ENCODE data around the gene UST. TPM values are rescaled to one million over a fixed set of nuclear protein-coding genes. Genes with fewer than 3 reads are reported as not detected.
"Not testable (repeated sequence)": the region's sequence is repeated elsewhere in the genome, so short reads cannot be mapped to it uniquely, and the experiment has no call there.

Gene UST
- total RNA-seq, 2 donors from 2014 or later = 15.3 to 16.3 TPM

DNA sequence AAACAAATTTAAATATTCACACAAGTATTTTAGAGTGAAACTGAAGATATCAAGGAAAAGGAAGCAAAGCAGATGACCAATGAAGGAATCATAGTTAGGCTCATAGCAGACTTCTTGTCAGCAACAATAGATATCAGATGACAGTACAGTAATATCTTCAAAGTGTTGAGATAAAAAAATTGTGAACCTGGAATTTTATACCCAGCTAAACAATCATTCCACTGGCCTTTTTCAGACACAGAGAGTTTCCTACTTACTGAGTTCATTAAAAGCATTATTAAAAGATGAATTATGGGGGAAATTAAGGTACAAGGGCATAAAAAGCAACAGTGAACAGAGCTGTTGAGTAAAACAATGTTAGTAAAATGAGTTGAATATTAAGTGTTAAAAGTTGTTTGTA lies 254.6 kb downstream of the UST start:
- Mint-ChIP-seq H3K27me3 (ENCODE audit: insufficient read depth) (no peaks in the 10 kb centered on the region), H3K4me1 (no peaks in the 10 kb centered on the region), H3K27ac (no peak overlapping the region), H3K36me3 (ENCODE audit: low read depth) (peaks cover 35% of the 10 kb centered on the region), H3K9me3 (peaks cover 18% of the 10 kb centered on the region), H3K4me3 (no peak overlapping the region)
- no peak overlapping the region for H3K27ac ChIP-seq (ENCODE audit: low read depth, low read length)
- no peaks in the 10 kb centered on the region for H3K36me3 ChIP-seq (ENCODE audit: control insufficient read depth, insufficient read depth, low read length)
- no peaks in the 10 kb centered on the region for H3K27me3 ChIP-seq (ENCODE audit: control insufficient read depth, insufficient read depth, low read length, poor library complexity, severe bottlenecking)
- TF ChIP-seq, protein P1, sequence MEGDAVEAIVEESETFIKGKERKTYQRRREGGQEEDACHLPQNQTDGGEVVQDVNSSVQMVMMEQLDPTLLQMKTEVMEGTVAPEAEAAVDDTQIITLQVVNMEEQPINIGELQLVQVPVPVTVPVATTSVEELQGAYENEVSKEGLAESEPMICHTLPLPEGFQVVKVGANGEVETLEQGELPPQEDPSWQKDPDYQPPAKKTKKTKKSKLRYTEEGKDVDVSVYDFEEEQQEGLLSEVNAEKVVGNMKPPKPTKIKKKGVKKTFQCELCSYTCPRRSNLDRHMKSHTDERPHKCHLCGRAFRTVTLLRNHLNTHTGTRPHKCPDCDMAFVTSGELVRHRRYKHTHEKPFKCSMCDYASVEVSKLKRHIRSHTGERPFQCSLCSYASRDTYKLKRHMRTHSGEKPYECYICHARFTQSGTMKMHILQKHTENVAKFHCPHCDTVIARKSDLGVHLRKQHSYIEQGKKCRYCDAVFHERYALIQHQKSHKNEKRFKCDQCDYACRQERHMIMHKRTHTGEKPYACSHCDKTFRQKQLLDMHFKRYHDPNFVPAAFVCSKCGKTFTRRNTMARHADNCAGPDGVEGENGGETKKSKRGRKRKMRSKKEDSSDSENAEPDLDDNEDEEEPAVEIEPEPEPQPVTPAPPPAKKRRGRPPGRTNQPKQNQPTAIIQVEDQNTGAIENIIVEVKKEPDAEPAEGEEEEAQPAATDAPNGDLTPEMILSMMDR (conservative IDR thresholded peaks at IDR 0.05) = no peak
- no peak overlapping the region for H3K9ac ChIP-seq (ENCODE audit: extremely low read depth, low read length, poor library complexity, severe bottlenecking)
- no peak overlapping the region for H3K4me3 ChIP-seq (ENCODE audit: low read length)
- no peaks in the 10 kb centered on the region for H3K4me1 ChIP-seq (ENCODE audit: control insufficient read depth, insufficient read depth, low read length)
- no peak for DNase-seq
- H3K9me3 ChIP-seq (ENCODE audit: control insufficient read depth, low read length) = peaks cover 14% of the 10 kb centered on the region

DNA sequence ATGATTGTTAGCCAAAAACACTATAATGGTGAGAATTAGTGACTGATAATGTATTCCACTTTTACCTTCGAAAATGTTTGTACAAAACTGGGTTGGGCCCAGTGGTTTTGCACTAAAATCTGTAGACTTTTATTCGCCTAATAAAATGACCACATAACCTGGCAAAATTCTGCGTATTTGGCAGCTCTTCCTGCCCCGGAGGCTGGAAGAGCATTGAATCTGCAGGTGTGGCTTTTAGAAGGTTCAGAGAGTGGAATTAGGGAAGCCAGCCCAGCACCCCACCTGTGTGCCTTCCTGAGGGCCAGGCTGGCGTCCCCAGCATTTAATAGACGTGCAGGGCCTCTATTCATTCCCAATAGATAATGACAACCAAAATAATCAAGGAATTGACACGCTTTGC lies 256.7 kb downstream of the UST start:
- 78 to 79% methylated on average over 6 to 7 of the region's 7 CpGs for WGBS, 2 experiments (ENCODE audit: insufficient coverage in 1 of 2, insufficient read length in 1 of 2)
- peaks cover 40% of the 10 kb centered on the region for H3K36me3 Mint-ChIP-seq (ENCODE audit: low read depth)
- peaks cover 14% of the 10 kb centered on the region for H3K9me3 ChIP-seq (ENCODE audit: control insufficient read depth, low read length)

DNA sequence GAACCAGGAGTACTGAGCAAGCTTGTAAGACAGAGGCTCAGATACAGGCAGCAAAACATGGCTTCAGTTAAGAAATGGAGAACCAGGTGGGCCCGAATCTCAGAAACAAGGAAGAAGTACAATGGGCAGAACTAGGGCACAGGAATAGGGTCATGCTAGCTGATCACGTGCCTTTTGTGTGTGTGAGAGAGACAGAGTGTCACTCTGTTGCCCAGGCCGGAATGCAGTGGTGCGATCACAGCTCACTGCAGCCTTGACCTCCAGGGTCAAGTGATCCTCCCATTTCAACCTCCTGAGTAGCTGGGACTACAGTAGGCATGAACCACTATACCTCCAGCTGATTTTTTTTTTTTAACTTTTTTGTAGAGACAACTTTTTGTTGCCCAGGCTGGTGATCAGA lies 257.8 kb downstream of the UST start:
- H3K27ac Mint-ChIP-seq = no peak overlapping the region
- peaks cover 40% of the 10 kb centered on the region for H3K36me3 Mint-ChIP-seq (ENCODE audit: low read depth)
- 94 to 96% methylated on average over 4 of the region's 4 CpGs for WGBS, 2 experiments (ENCODE audit: insufficient coverage in 1 of 2, insufficient read length in 1 of 2)

More for the DNA sequence above, 256.7 kb downstream of the UST start:
- H3K4me1 ChIP-seq (ENCODE audit: control insufficient read depth, insufficient read depth, low read length) = no peaks in the 10 kb centered on the region
- no peaks in the 10 kb centered on the region for H3K27me3 ChIP-seq (ENCODE audit: control insufficient read depth, insufficient read depth, low read length, poor library complexity, severe bottlenecking)
- TF ChIP-seq, protein P1 (conservative IDR thresholded peaks at IDR 0.05) = no peak
- no peaks in the 10 kb centered on the region for H3K27me3 Mint-ChIP-seq (ENCODE audit: insufficient read depth)
- DNase-seq = no peak
- H3K36me3 ChIP-seq (ENCODE audit: control insufficient read depth, insufficient read depth, low read length) = no peaks in the 10 kb centered on the region
- no peak overlapping the region for H3K4me3 ChIP-seq (ENCODE audit: low read length)
- no peak overlapping the region for H3K9ac ChIP-seq (ENCODE audit: extremely low read depth, low read length, poor library complexity, severe bottlenecking)
- H3K4me3 Mint-ChIP-seq = no peak overlapping the region
- no peak overlapping the region for H3K27ac Mint-ChIP-seq
- no peaks in the 10 kb centered on the region for H3K4me1 Mint-ChIP-seq
- peaks cover 18% of the 10 kb centered on the region for H3K9me3 Mint-ChIP-seq
- H3K27ac ChIP-seq (ENCODE audit: low read depth, low read length) = no peak overlapping the region

DNA sequence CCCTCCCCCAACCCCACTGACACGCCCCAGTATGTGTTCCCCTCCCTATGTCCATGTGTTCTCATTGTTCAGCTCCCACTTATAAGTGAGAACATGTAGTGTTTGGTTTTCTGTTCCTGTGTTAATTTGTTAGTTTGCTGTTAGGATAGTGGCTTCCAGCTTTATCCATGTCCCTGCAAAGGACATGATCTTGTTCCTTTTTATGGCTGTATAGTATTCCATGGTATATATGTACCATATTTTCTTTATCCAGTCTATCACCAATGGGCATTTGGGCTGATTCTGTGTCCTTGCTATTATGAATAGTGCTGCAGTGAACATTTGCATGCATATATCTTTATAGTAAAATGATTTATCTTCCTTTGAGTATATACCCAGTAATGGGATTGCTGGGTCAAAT lies 259.4 kb downstream of the UST start:
- H3K4me3 ChIP-seq (ENCODE audit: low read length); H3K27ac Mint-ChIP-seq; H3K27me3 Mint-ChIP-seq (ENCODE audit: insufficient read depth); H3K4me3 Mint-ChIP-seq; H3K9ac ChIP-seq (ENCODE audit: extremely low read depth, low read length, poor library complexity, severe bottlenecking); H3K27ac ChIP-seq (ENCODE audit: low read depth, low read length); H3K4me1 ChIP-seq (ENCODE audit: control insufficient read depth, insufficient read depth, low read length); H3K36me3 ChIP-seq (ENCODE audit: control insufficient read depth, insufficient read depth, low read length); H3K27me3 ChIP-seq (ENCODE audit: control insufficient read depth, insufficient read depth, low read length, poor library complexity, severe bottlenecking); DNase-seq; H3K4me1 Mint-ChIP-seq; H3K9me3 Mint-ChIP-seq: not testable (repeated sequence)
- H3K9me3 ChIP-seq (ENCODE audit: control insufficient read depth, low read length) = peaks cover 13% of the 10 kb centered on the region
- WGBS, 2 experiments (ENCODE audit: insufficient coverage in 1 of 2, insufficient read length in 1 of 2) = 86% methylated on average over 1 of the region's 1 CpG; no CpG with 5 or more reads in 1 of the 2 experiments
- peaks cover 29% of the 10 kb centered on the region for H3K36me3 Mint-ChIP-seq (ENCODE audit: low read depth)

More for the DNA sequence above, 257.8 kb downstream of the UST start:
- Histone ChIP-seq H3K9ac (ENCODE audit: extremely low read depth, low read length, poor library complexity, severe bottlenecking) (no peak overlapping the region), H3K27ac (ENCODE audit: low read depth, low read length) (no peak overlapping the region), H3K4me3 (ENCODE audit: low read length) (no peak overlapping the region), H3K4me1 (ENCODE audit: control insufficient read depth, insufficient read depth, low read length) (no peaks in the 10 kb centered on the region), H3K36me3 (ENCODE audit: control insufficient read depth, insufficient read depth, low read length) (no peaks in the 10 kb centered on the region), H3K9me3 (ENCODE audit: control insufficient read depth, low read length) (peaks cover 14% of the 10 kb centered on the region), H3K27me3 (ENCODE audit: control insufficient read depth, insufficient read depth, low read length, poor library complexity, severe bottlenecking) (no peaks in the 10 kb centered on the region)
- H3K9me3 Mint-ChIP-seq = peaks cover 20% of the 10 kb centered on the region
- no peaks in the 10 kb centered on the region for H3K27me3 Mint-ChIP-seq (ENCODE audit: insufficient read depth)
- TF ChIP-seq, protein P1 (conservative IDR thresholded peaks at IDR 0.05) = no peak
- no peak overlapping the region for H3K4me3 Mint-ChIP-seq
- DNase-seq = no peak
- no peaks in the 10 kb centered on the region for H3K4me1 Mint-ChIP-seq
